MCF 10A (cell line): ENCODE measurements around the gene SYNJ1. TPM values are rescaled to one million over a fixed set of nuclear protein-coding genes. Genes with fewer than 3 reads are reported as not detected.

Experiments used
- BruUV-seq: library from RNA; stranded (reverse); fragments of 400-500 nt; replicated peaks from 2 replicates; lab custom pipeline; 2021; lab: Mats Ljungman, UMichigan
- CTCF ChIA-PET: fragments of 300-600 bp; sonication (Branson Sonifier 250); formaldehyde crosslinking; extraction: SDS; loops from one replicate; lab custom pipeline; 2021; ENCODE audit warnings: antibody characterized with exemption, inconsistent platforms; lab: Yijun Ruan, JAX
- POLR2A ChIA-PET: fragments of 300-600, 350-650 bp; sonication (Branson Sonifier 250); formaldehyde crosslinking; extraction: SDS; loops from one replicate; lab custom pipeline; 2020; ENCODE audit warnings: antibody characterized with exemption, inconsistent platforms; lab: Yijun Ruan, JAX
- DNase-seq: peaks from one replicate; pipeline ENCODE4 v3.0.0-alpha.2; 2018; ENCODE audit not compliant: unreplicated experiment
- H3K27ac Mint-ChIP-seq: one replicate; pipeline ENCODE4 v1.8.0; 2022; ENCODE audit warnings: mild to moderate bottlenecking, low read depth, mixed read lengths; ENCODE audit not compliant: unreplicated experiment
- H3K27me3 Mint-ChIP-seq: one replicate; pipeline ENCODE4 v1.8.0; 2022; ENCODE audit warnings: mixed read lengths; ENCODE audit not compliant: insufficient read depth, unreplicated experiment
- H3K36me3 Mint-ChIP-seq: one replicate; pipeline ENCODE4 v1.8.0; 2022; ENCODE audit warnings: mild to moderate bottlenecking, moderate library complexity, mixed read lengths; ENCODE audit not compliant: insufficient read depth, unreplicated experiment
- H3K4me1 Mint-ChIP-seq: one replicate; pipeline ENCODE4 v1.8.0; 2022; ENCODE audit warnings: mixed read lengths; ENCODE audit not compliant: insufficient read depth, unreplicated experiment
- H3K4me3 Mint-ChIP-seq: one replicate; pipeline ENCODE4 v1.8.0; 2022; ENCODE audit warnings: mild to moderate bottlenecking, moderate library complexity, mixed read lengths; ENCODE audit not compliant: unreplicated experiment
- H3K9me3 Mint-ChIP-seq: one replicate; pipeline ENCODE4 v1.8.0; 2022; ENCODE audit warnings: mixed read lengths; ENCODE audit not compliant: unreplicated experiment
- CTCF ChIP-seq: fragments of 200-600 bp; IDR thresholded peaks from one replicate; pipeline ENCODE4 v1.8.0; 2022; ENCODE audit warnings: antibody characterized with exemption, mild to moderate bottlenecking; ENCODE audit not compliant: unreplicated experiment
- intact Hi-C: fragments of 100-400 bp; cut with micrococcal nuclease; formaldehyde crosslinking; loops from 2 replicates; pipeline ENCODE4 v1.14.1; 2022
- total RNA-seq: library from RNA; stranded (reverse); gene quantifications from 2 replicates; pipeline ENCODE4 v1.2.3, GENCODE V29; 2022

The SYNJ1 gene
- total RNA-seq, 1 experiment from 2014 or later = 9.7 TPM

GRCh38 chr21:32602099-32602498 lies 125.7 kb downstream of the SYNJ1 start:
- H3K36me3 Mint-ChIP-seq = peaks cover 78% of the 10 kb centered on the region
- ChIA-PET POLR2A (interaction anchor here (0.6 to 1.8 kb wide), 4 partner anchors 10 to 323 kb away, joined by 3 to 11 read pairs (median 6); partner anchors contain the start of genes CFAP298 and MIS18A), CTCF (interaction anchor here (0.6 to 5.1 kb wide), 12 partner anchors 8 to 252 kb away, joined by 3 to 71 read pairs (median 8); partner anchors contain the start of gene CFAP298)
- TF ChIP-seq CTCF = no peak
- H3K9me3 Mint-ChIP-seq = no peaks in the 10 kb centered on the region
- H3K4me1 Mint-ChIP-seq = peaks cover 8% of the 10 kb centered on the region
- no peak for DNase-seq
- BruUV-seq = no TSS peak
- no peak overlapping the region for H3K27ac Mint-ChIP-seq
- no peaks in the 10 kb centered on the region for H3K27me3 Mint-ChIP-seq
- H3K4me3 Mint-ChIP-seq = no peak overlapping the region
- intact Hi-C loops = loop anchor here (5.0 to 10.0 kb wide), 2 partner anchors 325 to 817 kb away; partner anchors contain the start of gene MIS18A

- ChIA-PET POLR2A (interaction anchor here (0.6 to 2.3 kb wide), 4 partner anchors 31 to 197 kb away, joined by 3 to 9 read pairs (median 4); no protein-coding TSS in a partner anchor), CTCF (interaction anchor here (0.7 to 5.1 kb wide), 14 partner anchors 8 to 266 kb away, joined by 3 to 71 read pairs (median 4); partner anchors contain the start of gene TCP10L)
- H3K4me3 Mint-ChIP-seq = no peak overlapping the region
- intact Hi-C loops = no loop called here
- H3K27ac Mint-ChIP-seq = no peak overlapping the region
- no peak for TF ChIP-seq CTCF
- no TSS peak for BruUV-seq
- DNase-seq = no peak
- peaks cover 53% of the 10 kb centered on the region for H3K36me3 Mint-ChIP-seq
- H3K27me3 Mint-ChIP-seq = no peaks in the 10 kb centered on the region
- peaks cover 13% of the 10 kb centered on the region for H3K4me1 Mint-ChIP-seq
- no peaks in the 10 kb centered on the region for H3K9me3 Mint-ChIP-seq
Observed at GRCh38 chr21:32599526-32599925, 128.3 kb downstream of the SYNJ1 start.

- Mint-ChIP-seq H3K27ac (no peak overlapping the region), H3K4me3 (no peak overlapping the region), H3K4me1 (peaks cover 13% of the 10 kb centered on the region), H3K9me3 (no peaks in the 10 kb centered on the region), H3K36me3 (peaks cover 49% of the 10 kb centered on the region), H3K27me3 (no peaks in the 10 kb centered on the region)
- intact Hi-C loops = no loop called here
- POLR2A ChIA-PET = interaction anchor here (1.0 to 2.3 kb wide), 3 partner anchors 31 to 195 kb away, joined by 3 to 9 read pairs (median 4); no protein-coding TSS in a partner anchor
- BruUV-seq = no TSS peak
- DNase-seq = no peak
- TF ChIP-seq CTCF = no peak
- CTCF ChIA-PET = interaction anchor here (0.6 to 5.1 kb wide), 9 partner anchors 9 to 207 kb away, joined by 3 to 71 read pairs (median 7); no protein-coding TSS in a partner anchor
Observed at GRCh38 chr21:32599091-32599490, 128.7 kb downstream of the SYNJ1 start.

- peak overlapping the region; percentile 44 for H3K27ac Mint-ChIP-seq
- peak; percentile 78 for DNase-seq
- peaks cover 30% of the 10 kb centered on the region for H3K36me3 Mint-ChIP-seq
- intact Hi-C loops = no loop called here
- BruUV-seq = no TSS peak
- H3K4me3 Mint-ChIP-seq = no peak overlapping the region
- no peak for TF ChIP-seq CTCF
- ChIA-PET POLR2A (interaction anchor here (0.6 kb wide), 2 partner anchors 133 to 225 kb away, joined by 3 to 4 read pairs; no protein-coding TSS in a partner anchor), CTCF (interaction anchor here (0.6 to 1.4 kb wide), 3 partner anchors 10 to 265 kb away, joined by 3 to 4 read pairs (median 3); no protein-coding TSS in a partner anchor)
- peaks cover 13% of the 10 kb centered on the region for H3K4me1 Mint-ChIP-seq
- H3K9me3 Mint-ChIP-seq = no peaks in the 10 kb centered on the region
- no peaks in the 10 kb centered on the region for H3K27me3 Mint-ChIP-seq
Observed at GRCh38 chr21:32597205-32597604, 130.6 kb downstream of the SYNJ1 start.
